Measurements from ENCODE around the gene VIL1.

The VIL1 gene

GRCh38 chr2:218428846-218429558 is 10.1 kb downstream of the VIL1 start:
- TF ChIP-seq CSRNP3 (CRISPR knock-in tag; IDR thresholded peaks at IDR 0.05) (no peak), ZFP30 (CRISPR knock-in tag; IDR thresholded peaks at IDR 0.05) (no peak), PATZ1 (CRISPR knock-in tag; IDR thresholded peaks at IDR 0.05; ENCODE audit: borderline replicate concordance) (no peak), ARNTL (CRISPR knock-in tag; IDR thresholded peaks at IDR 0.05; ENCODE audit: borderline replicate concordance, low read depth) (no peak), ISL1 (CRISPR knock-in tag; IDR thresholded peaks at IDR 0.05) (no peak), ZNF8 (CRISPR knock-in tag; IDR thresholded peaks at IDR 0.05) (no peak), ZFP3 (CRISPR knock-in tag; IDR thresholded peaks at IDR 0.05) (no peak), ZNF565 (CRISPR knock-in tag; conservative IDR thresholded peaks at IDR 0.05; ENCODE audit: low read depth) (no peak), OSR1 (CRISPR knock-in tag; IDR thresholded peaks at IDR 0.05) (no peak), GLIS3 (CRISPR knock-in tag; IDR thresholded peaks at IDR 0.05) (no peak), PPARA (CRISPR knock-in tag; IDR thresholded peaks at IDR 0.05; ENCODE audit: borderline replicate concordance) (no peak), TSHZ2 (CRISPR knock-in tag; IDR thresholded peaks at IDR 0.05) (no peak), SNAI2 (CRISPR knock-in tag; IDR thresholded peaks at IDR 0.05) (no peak), TCF4 (CRISPR knock-in tag; IDR thresholded peaks at IDR 0.05; ENCODE audit: borderline replicate concordance) (no peak), ZC3H10 (CRISPR knock-in tag; IDR thresholded peaks at IDR 0.05) (no peak), RARB (CRISPR knock-in tag; IDR thresholded peaks at IDR 0.05) (no peak), CSDC2 (CRISPR knock-in tag; IDR thresholded peaks at IDR 0.05) (no peak), BACH2 (CRISPR knock-in tag; IDR thresholded peaks at IDR 0.05; ENCODE audit: borderline replicate concordance) (no peak), ZNF70 (CRISPR knock-in tag; IDR thresholded peaks at IDR 0.05) (no peak)
- no peak for ATAC-seq

- TF ChIP-seq ZFP30 (CRISPR knock-in tag; IDR thresholded peaks at IDR 0.05) (no peak), OSR1 (CRISPR knock-in tag; IDR thresholded peaks at IDR 0.05) (no peak), BACH2 (CRISPR knock-in tag; IDR thresholded peaks at IDR 0.05; ENCODE audit: borderline replicate concordance) (no peak), ZNF565 (CRISPR knock-in tag; conservative IDR thresholded peaks at IDR 0.05; ENCODE audit: low read depth) (no peak), CREB5 (CRISPR knock-in tag; IDR thresholded peaks at IDR 0.05; ENCODE audit: low read depth) (no peak), ISL1 (CRISPR knock-in tag; IDR thresholded peaks at IDR 0.05) (no peak), POU6F1 (CRISPR knock-in tag; IDR thresholded peaks at IDR 0.05; ENCODE audit: borderline replicate concordance, low read depth) (no peak)
- 0 out of 3 replicates have a peak, but pooled peaks have one; percentile 37 for ATAC-seq
Measured at GRCh38 chr2:218429911-218430692, 11.2 kb downstream of the VIL1 start.
